Right atrium auricular region (tissue), 2 donors: ENCODE measurements around the gene MDN1. TPM values are rescaled to one million over a fixed set of nuclear protein-coding genes. Genes with fewer than 3 reads are reported as not detected.

Experiments used
- DNase-seq: peaks from one replicate; pipeline ENCODE4 v3.0.0-alpha.2; 2019; ENCODE audit warnings: low spot score
- H3K27ac ChIP-seq, 2 donors: fragments of 200-600 bp; sonication (generic); 1 replicate in 1 of 2; 2 replicates in 1 of 2; pipeline ENCODE4 v1.5.1; 2016 to 2019
- H3K27me3 ChIP-seq, 2 donors: fragments of 200-600 bp; sonication (generic); one replicate each; pipeline versions ENCODE4 v1.5.1 to v1.6.0; 2017 to 2019
- H3K36me3 ChIP-seq: fragments of 200-600 bp; sonication (generic); one replicate; pipeline ENCODE4 v1.5.1; 2016
- H3K4me1 ChIP-seq, 2 donors: fragments of 200-600 bp; sonication (generic); one replicate each; pipeline versions ENCODE4 v1.5.1 to v1.6.0; 2017 to 2019
- H3K4me3 ChIP-seq, 2 donors: fragments of 200-600 bp; sonication (generic); 1 replicate in 1 of 2; 2 replicates in 1 of 2; pipeline ENCODE4 v1.5.1; 2017 to 2019; ENCODE audit warnings: mild to moderate bottlenecking in 1 of 2, moderate library complexity in 1 of 2
- H3K9me3 ChIP-seq, 2 donors: fragments of 200-600 bp; sonication (generic); one replicate each; pipeline ENCODE4 v1.5.1; 2019
- total RNA-seq, 2 donors: library from RNA; depleted of rRNA; stranded (reverse); fragments of >200 nt; gene quantifications; one replicate each; pipeline ENCODE4 v1.1.0, GENCODE V29; 2016
- TF ChIP-seq, protein P1 (sequence below), 2 donors: fragments of 200-600 bp; sonication (generic); IDR thresholded peaks; one replicate each; pipeline ENCODE4 v1.5.1; 2019; ENCODE audit warnings: antibody characterized with exemption in 2 of 2

MDN1 gene
- total RNA-seq, 2 donors from 2014 or later, result 15.2 to 17.4 TPM

DNA sequence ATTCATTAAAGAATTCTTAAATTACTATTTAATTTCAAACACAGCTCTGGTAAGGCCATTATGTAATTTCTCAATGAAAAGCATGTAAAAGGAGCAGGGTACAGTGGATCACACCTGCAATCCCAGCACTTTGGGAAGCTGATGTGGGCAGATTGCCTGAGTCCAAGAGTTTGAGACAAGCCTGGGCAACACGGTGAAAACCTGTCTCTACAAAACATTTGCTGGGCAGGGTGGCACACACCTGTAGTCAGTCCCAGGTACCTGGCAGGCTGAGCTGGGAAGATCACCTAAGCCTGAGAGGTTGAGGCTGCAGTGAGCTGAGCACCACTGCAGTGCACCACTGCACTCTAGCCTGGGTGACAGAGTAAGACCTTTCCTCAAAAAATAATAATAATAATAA lies 37.4 kb downstream of the MDN1 start:
- Histone ChIP-seq H3K4me1 (no peaks in the 10 kb centered on the region), H3K9me3 (peaks cover 0 to 5% of the 10 kb centered on the region in 2 donors), H3K27ac (no peak overlapping the region), H3K4me3 (no peak overlapping the region), H3K27me3 (no peaks in the 10 kb centered on the region), H3K36me3 (peaks cover 69% of the 10 kb centered on the region)
- no peak for DNase-seq
- TF ChIP-seq, protein P1, sequence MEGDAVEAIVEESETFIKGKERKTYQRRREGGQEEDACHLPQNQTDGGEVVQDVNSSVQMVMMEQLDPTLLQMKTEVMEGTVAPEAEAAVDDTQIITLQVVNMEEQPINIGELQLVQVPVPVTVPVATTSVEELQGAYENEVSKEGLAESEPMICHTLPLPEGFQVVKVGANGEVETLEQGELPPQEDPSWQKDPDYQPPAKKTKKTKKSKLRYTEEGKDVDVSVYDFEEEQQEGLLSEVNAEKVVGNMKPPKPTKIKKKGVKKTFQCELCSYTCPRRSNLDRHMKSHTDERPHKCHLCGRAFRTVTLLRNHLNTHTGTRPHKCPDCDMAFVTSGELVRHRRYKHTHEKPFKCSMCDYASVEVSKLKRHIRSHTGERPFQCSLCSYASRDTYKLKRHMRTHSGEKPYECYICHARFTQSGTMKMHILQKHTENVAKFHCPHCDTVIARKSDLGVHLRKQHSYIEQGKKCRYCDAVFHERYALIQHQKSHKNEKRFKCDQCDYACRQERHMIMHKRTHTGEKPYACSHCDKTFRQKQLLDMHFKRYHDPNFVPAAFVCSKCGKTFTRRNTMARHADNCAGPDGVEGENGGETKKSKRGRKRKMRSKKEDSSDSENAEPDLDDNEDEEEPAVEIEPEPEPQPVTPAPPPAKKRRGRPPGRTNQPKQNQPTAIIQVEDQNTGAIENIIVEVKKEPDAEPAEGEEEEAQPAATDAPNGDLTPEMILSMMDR (IDR thresholded peaks at IDR 0.05), result no peak

DNA sequence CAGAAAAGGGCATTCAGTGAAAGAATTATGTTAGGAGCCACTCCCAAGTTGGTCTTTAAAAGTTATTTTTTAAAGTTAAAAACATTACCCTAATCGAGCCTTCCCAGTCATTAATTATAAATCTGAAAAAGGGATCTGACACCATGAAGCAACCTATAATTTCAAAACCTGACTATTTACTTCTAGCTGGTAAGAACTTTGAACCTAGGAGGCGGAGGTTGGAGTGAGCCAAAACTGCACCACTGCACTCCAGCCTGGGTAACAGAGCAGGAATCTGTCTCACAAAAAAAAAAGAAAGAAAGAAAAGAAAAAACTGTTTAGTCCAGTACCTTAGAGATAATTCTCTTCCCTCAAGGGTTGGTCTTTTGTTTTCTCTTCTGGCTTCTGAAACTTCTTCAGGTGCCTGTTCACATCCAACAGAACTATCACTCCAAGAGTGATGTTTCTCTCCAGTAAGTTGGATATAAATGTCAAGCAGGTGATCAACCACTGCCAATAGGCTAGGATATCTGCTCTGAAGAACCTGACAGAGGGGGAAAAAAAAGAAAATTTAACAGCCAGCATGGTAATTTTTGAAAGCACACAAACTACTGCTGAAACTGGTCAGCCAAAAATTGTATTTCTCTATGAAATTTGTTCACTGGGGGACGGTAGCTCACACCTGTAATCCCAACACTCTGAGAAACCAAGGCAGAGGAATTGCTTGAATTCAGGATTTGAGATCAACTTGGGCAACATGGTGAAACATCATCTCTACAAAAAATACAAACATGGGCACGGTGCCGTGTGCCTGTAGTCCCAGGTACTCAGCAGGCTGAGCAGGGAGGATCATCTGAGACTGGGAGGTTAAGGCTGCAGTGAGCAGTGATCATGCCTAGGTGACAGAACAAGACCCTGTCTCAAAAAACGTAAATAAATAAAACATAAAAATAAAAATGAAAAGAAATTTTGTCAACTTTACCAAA lies 38.2 kb downstream of the MDN1 start:
- no peaks in the 10 kb centered on the region for H3K27me3 ChIP-seq
- peaks cover 66% of the 10 kb centered on the region for H3K36me3 ChIP-seq
- no peaks in the 10 kb centered on the region for H3K4me1 ChIP-seq

DNA sequence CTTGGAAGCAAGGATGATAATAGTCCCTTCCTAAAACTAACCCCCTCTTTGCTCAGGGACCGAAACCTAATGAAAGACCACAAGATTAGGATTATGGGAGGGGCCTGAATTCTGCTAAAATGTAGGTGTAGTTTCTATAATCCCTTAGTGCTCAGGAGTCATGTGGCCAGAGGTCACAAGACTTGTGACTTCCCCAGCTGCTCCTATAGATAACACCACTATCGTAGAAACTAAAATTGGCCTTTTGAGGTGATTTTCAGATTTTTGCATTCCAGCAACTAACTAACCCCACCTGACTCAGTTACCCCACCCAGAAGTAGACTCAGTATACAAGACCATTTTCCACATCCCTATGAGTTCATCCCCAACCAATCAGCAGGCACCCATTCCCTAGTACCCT lies 42.1 kb downstream of the MDN1 start:
- TF ChIP-seq, protein P1 (IDR thresholded peaks at IDR 0.05), result no peak
- Histone ChIP-seq H3K36me3 (peaks cover 56% of the 10 kb centered on the region), H3K4me1 (no peaks in the 10 kb centered on the region)

More for the DNA sequence above, 38.2 kb downstream of the MDN1 start:
- Histone ChIP-seq H3K9me3 (peaks cover 0 to 5% of the 10 kb centered on the region in 2 donors), H3K27ac (no peak overlapping the region), H3K4me3 (no peak overlapping the region)
- TF ChIP-seq, protein P1 (IDR thresholded peaks at IDR 0.05), result no peak
- DNase-seq, result no peak

DNA sequence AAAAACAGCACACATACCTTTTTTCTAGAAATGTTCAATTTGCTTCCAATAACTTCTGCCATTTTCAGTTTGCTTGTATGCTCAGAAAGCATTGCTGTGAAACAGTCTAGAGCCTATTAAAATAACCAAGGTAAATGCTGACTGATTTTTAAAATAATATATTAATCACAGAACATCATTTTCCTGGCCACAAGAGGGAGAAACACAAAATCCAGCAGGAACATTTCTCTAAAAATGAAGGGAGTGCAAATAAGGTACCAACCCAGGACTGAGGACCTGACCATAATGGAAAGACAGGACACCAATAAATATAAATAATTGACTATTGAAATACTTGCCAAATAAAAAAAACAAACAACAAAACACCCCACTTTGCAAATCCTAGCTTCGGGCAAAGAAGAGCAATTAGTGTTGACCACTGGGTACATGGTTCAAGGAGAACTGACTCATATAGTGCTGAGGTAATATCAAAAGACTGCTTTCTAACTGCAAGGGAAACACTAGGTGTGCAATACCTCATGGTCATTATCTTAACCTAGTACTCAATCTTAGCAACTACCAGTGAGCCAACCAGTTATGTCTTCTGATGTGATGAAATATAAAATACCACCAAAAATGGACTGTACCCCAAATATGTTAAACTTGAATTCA lies 42.9 kb downstream of the MDN1 start:
- H3K27me3 ChIP-seq, result no peaks in the 10 kb centered on the region
- no peaks in the 10 kb centered on the region for H3K9me3 ChIP-seq
- DNase-seq, result no peak
- H3K4me3 ChIP-seq, result no peak overlapping the region
- H3K27ac ChIP-seq, result no peak overlapping the region
- H3K4me1 ChIP-seq, result no peaks in the 10 kb centered on the region
- H3K36me3 ChIP-seq, result peaks cover 56% of the 10 kb centered on the region
- TF ChIP-seq, protein P1 (IDR thresholded peaks at IDR 0.05), result no peak

More for the DNA sequence above, 42.1 kb downstream of the MDN1 start:
- Histone ChIP-seq H3K9me3 (no peaks in the 10 kb centered on the region), H3K4me3 (no peak overlapping the region), H3K27me3 (no peaks in the 10 kb centered on the region), H3K27ac (no peak overlapping the region)
- no peak for DNase-seq

DNA sequence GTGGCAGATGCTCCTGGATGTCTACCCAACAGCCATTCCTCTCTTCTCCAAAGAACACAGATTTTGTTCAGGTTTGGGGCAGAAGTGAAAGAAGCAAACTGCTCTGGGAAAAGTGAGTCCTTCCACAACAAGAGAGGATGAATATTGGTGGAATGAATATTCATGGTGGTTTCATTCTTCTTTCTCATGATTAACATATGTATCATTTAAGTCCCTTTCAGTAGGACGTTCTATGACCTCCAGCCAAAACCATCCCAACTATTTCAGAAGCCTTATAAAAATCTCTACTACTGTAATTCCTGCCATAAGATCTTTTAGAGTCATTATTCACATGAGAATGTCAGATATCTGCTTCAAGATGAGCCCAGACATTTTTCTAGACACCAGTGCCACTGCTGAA lies 44.4 kb downstream of the MDN1 start:
- peaks cover 53% of the 10 kb centered on the region for H3K36me3 ChIP-seq
- TF ChIP-seq, protein P1 (IDR thresholded peaks at IDR 0.05), result no peak

More for the DNA sequence above, 44.4 kb downstream of the MDN1 start:
- H3K27me3 ChIP-seq, result no peaks in the 10 kb centered on the region
- DNase-seq, result no peak
- no peak overlapping the region for H3K4me3 ChIP-seq
- H3K27ac ChIP-seq, result no peak overlapping the region
- H3K9me3 ChIP-seq, result no peaks in the 10 kb centered on the region
- H3K4me1 ChIP-seq, result no peaks in the 10 kb centered on the region
